Loucy (cell line): ENCODE measurements around the gene BEND4.

ENCODE experiments used
- EZH2phosphoT487 ChIP-seq: fragments of 200-600 bp; IDR thresholded peaks from 2 replicates; pipeline ENCODE4 v1.6.1; 2018; ENCODE audit warnings: antibody characterized with exemption, mild to moderate bottlenecking, moderate library complexity, borderline replicate concordance
- TF ChIP-seq, protein P1 (sequence below): fragments of 200-600 bp; sonication (generic); conservative IDR thresholded peaks from 2 replicates; pipeline ENCODE4 v1.5.1; 2014; ENCODE audit warnings: mild to moderate bottlenecking, antibody characterized with exemption, low read length

DNA sequence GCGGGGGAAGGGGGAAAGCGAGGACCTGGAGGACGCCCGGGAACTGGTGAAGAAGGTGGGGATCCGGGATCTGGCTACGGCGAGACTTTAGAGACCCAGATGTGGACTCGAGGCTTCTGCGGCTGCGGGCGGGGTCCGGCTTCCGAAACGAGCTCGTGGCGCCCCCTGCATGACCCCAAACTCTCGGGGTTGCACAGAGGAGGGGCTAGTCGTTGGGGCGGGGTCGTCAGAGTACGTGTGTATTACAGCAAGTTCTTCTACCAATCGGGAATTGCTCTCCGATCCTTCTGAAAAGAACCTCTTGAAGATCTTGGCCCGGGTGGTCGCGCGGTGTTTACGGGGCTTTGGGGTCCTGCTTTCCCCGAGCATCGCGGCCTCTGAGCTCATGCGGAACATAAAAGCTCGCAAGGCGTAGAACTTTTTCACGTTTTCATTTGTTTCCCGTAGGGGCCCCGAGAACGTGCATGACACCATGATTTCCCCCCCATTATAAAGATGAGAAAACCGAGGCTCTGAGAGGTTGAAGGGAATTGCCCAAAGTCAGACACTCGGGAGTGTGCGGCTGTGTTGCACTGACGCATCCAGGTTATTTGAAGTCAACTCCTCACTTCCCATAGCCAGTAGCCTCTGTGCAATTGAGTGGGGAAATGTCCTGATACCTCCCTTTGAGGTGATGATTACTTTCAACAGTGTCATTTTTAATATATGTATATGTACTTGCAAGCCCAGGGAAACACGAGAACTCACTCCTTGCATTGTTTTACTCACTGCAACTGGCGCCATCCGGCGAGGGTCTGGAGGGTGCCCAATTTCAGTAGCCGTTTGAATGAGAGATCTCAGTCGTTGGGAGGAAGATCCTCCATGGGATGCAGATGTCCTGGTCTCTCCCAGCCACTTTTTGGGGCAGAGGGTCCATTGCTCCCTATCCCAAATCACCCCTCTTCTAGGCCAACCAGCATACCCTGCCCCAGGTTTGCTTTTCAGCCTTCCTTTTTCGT lies at the start of gene BEND4:
- TF ChIP-seq, protein P1, sequence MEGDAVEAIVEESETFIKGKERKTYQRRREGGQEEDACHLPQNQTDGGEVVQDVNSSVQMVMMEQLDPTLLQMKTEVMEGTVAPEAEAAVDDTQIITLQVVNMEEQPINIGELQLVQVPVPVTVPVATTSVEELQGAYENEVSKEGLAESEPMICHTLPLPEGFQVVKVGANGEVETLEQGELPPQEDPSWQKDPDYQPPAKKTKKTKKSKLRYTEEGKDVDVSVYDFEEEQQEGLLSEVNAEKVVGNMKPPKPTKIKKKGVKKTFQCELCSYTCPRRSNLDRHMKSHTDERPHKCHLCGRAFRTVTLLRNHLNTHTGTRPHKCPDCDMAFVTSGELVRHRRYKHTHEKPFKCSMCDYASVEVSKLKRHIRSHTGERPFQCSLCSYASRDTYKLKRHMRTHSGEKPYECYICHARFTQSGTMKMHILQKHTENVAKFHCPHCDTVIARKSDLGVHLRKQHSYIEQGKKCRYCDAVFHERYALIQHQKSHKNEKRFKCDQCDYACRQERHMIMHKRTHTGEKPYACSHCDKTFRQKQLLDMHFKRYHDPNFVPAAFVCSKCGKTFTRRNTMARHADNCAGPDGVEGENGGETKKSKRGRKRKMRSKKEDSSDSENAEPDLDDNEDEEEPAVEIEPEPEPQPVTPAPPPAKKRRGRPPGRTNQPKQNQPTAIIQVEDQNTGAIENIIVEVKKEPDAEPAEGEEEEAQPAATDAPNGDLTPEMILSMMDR = no peak
- no peak for TF ChIP-seq EZH2phosphoT487
